H1 (cell line): ENCODE data around the gene TNFSF18. TPM values are rescaled to one million over a fixed set of nuclear protein-coding genes. Genes with fewer than 3 reads are reported as not detected.

ENCODE experiments used
- EZH2 ChIP-seq: fragments of 200-600 bp; sonication (generic); IDR thresholded peaks from 2 replicates; pipeline ENCODE4 v1.7.1; 2012; ENCODE audit warnings: low read depth, mild to moderate bottlenecking, moderate library complexity, low read length, inconsistent platforms; ENCODE audit not compliant: severe bottlenecking
- polyA plus RNA-seq, 7 experiments: library from polyadenylated mRNA; depleted of rRNA in 3 of 7; stranded (reverse) in 5 of 7; unstranded in 2 of 7; fragments of >200 nt in 5 of 7; fragments of 200-250 nt in 2 of 7; gene quantifications; 1 replicate in 5 of 7; 2 replicates in 1 of 7; 4 replicates in 1 of 7; pipeline versions ENCODE4 v1.2.1 to v1.2.3, GENCODE V29; 2011 to 2013; ENCODE audit warnings: missing spikeins in 2 of 7, mixed read lengths in 2 of 7
- total RNA-seq: library from RNA; stranded (reverse); fragmentation: NEBNext Ultra II Directional; extraction: Animal tissue kit (Norgen Biotek cat#: 25700); gene quantifications from 2 replicates; pipeline ENCODE4 v1.2.1, GENCODE V29; 2021
- TF ChIP-seq, protein P1 (sequence below): IDR thresholded peaks from 2 replicates; pipeline ENCODE4 v1.6.1; 2011; ENCODE audit warnings: low read depth, mild to moderate bottlenecking, low read length; ENCODE audit not compliant: insufficient read depth

The TNFSF18 gene
- total and polyA plus RNA-seq, 2 of the 8 experiments (the other 6 are each of a cell fraction or from before 2014, with no cell fraction given) = not detected

DNA sequence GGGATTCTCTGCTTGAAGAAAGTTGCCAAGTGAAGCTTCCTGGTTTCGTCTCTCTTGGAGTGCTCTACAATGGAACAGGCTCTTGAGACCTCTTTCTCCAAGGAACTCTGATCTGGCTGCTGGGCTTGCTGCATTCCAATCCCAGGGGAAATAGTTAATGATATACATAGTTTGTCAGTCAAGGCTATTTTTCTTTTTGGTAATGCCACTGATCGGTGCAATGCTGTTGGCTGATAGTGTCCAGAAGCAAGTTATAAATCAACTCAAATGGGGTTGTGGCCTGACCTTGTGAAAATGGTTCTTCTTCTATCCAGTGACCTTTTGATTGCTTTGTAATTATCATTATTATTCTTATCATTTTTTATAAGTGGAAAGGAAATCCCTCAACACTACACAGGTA is 48.4 kb upstream of the TNFSF18 start (continued):
- no peak for TF ChIP-seq EZH2
- TF ChIP-seq, protein P1, sequence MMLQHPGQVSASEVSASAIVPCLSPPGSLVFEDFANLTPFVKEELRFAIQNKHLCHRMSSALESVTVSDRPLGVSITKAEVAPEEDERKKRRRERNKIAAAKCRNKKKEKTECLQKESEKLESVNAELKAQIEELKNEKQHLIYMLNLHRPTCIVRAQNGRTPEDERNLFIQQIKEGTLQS = no peak
- TF ChIP-seq, all 59 proteins: peak for 0
